HG03135 (cell line): Measurements from ENCODE around the gene RTN3.
"Not testable (repeated sequence)": the region's sequence is repeated elsewhere in the genome, so short reads cannot be mapped to it uniquely, and the experiment has no call there.

ENCODE experiments used
- ATAC-seq: cut with Tn5 transposase; IDR thresholded peaks from one replicate; pipeline ENCODE4 v1.9.1; 2021; ENCODE audit warnings: mild to moderate bottlenecking, moderate library complexity; ENCODE audit not compliant: unreplicated experiment

RTN3 gene

DNA sequence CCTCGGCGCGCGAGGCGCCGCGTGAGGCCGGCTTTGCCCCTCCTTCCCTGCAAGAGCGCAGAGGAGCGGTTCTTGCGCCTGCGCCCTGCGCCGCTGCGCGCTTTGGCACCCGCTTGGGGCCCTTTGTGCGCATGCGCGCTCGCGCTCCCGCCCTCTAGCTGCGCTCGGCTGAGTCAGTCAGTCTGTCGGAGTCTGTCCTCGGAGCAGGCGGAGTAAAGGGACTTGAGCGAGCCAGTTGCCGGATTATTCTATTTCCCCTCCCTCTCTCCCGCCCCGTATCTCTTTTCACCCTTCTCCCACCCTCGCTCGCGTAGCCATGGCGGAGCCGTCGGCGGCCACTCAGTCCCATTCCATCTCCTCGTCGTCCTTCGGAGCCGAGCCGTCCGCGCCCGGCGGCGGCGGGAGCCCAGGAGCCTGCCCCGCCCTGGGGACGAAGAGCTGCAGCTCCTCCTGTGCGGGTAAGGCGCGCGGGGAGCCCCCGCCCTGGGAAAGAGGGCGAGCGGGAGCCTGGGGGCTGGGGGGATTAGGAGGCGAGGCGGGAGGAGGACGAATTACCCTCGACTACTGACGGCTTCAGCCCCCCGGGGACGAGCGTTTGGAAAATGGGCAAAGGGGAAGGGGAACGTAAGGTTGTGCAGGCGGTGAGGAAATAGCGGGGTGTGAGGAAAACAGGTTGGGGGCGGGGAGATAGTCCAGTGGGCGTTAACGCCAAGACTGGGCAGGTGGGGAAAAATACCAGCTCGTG, at the start of gene RTN3:
TSS of gene RTN3 (plus strand) at position 180 of the 745 bp plus-strand sequence. CDS start at position 317, 137 bp downstream.
- ATAC-seq, result peak; percentile 78

GRCh38 chr11:63635762-63636465, 45.4 kb upstream of the RTN3 start:
- no peak for ATAC-seq

DNA sequence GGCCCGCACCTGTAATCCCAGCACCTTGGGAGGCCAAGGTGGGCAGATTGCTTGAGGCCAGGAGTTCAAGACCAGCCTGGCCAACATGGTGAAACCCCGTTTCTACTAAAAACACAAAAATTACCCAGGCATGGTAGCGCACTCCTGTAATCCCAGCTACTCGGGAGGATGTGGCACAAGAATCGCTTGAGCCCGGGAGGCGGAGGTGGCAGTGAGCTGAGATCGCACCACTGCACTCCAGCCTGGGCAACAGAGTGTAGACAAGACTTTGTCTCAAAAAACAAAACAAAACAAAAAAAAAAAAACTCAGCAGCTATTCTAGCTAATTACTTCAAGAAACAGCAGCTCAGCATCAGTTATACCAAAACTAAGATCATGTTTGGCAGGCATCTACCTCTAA, 42.9 kb upstream of the RTN3 start:
- not testable (repeated sequence) for ATAC-seq

GRCh38 chr11:63639199-63639832, 42.0 kb upstream of the RTN3 start:
- no peak for ATAC-seq

GRCh38 chr11:63641727-63642126, 39.6 kb upstream of the RTN3 start:
- ATAC-seq, result no peak

- no peak for ATAC-seq
These were observed 38.1 kb upstream of the RTN3 start for GRCh38 chr11:63643205-63643604.

- no peak for ATAC-seq
These were observed 28.6 kb upstream of the RTN3 start for GRCh38 chr11:63652671-63653070.

DNA sequence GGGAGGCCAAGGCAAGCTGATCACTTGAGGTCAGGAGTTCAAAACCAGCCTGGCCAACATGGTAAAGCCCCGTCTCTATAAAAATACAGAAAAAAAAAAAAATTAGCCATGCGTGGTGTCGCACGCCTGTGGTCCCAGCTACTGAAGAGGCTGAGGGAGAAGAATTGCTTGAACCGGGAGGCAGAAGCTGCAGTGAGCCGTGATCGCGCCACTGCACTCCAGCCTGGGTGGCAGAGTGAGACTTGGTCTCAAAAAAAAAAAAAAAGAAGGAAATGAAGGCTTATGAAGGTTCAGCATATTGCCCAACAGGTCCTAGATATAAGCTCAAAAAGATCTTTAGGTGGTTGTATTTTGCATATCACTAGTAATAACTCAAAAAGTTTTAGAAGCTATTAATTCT, 20.3 kb upstream of the RTN3 start:
- ATAC-seq, result no peak

GRCh38 chr11:63663809-63664208, 17.5 kb upstream of the RTN3 start:
- no peak for ATAC-seq

DNA sequence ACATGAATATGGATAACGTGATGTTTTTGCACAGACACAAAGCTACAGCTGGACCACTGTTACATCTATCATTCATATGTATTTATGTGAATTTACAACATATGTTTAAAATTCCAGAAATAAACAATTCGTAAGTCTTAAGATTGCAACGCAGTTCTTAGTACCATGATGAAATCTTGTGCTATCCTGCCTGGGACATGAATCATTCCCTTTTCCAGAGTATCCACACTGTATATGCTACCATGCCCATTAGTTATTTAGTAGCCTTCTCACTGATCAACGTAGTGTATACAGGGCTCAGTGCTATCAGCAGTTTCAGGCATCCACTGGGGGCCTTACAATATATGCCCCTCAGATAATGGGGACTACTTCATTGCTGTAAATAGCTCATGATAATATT, 14.4 kb upstream of the RTN3 start:
- no peak for ATAC-seq

DNA sequence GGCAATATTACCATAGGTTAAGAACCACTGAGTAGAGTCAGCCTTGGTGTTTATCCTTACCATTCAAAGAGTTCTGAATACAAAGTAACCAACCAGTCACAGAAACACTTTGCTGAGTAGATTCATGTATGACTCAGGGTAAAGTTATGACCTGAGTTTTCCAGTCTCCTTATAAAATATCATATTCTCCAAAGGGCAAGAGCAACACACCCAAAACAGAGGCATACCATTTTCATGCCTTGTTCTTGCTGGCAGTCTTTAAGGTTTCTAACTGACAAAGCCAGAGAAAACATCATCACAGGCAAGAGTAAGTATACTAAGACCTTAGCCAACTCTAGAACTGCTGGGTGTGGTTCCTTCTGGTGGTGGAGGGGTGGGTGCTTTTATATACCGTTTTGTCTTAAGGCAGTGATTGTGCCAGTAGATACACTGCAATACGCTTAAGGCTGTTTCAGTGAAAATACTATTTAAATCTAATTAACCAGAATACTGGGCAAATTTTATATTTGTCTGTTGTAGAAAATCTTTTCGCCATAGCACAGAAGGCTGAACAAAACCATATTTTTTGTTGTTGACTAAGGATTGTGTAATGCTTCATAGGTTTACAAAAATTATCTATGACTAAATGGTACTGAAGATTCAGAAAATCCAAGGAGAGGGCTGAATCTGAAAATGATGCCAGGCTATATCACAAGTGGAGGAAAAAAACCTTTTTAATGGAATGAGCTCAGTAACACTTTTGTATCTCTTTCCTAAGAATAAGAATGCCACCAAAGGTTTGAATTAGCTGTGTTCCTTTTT, 13.1 kb upstream of the RTN3 start:
- ATAC-seq, result no peak

DNA sequence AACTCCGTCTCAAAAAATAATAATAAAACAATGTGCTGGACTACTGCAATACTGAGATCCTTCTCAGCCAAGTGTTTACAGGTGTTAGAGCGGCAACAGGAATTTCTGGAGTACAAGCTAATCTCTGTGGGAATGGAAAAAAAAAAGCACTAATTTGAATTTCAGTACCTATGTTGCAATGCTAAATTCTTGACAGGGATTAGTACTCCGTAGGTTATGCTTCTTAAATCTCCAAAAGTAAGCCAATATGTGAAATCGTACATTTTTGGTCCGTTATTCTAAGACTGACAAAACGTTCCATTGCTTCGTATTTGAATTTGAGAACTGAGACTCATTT, 11.2 kb upstream of the RTN3 start:
- no peak for ATAC-seq

GRCh38 chr11:63670433-63671321, 10.6 kb upstream of the RTN3 start:
- peak; percentile 34 for ATAC-seq

DNA sequence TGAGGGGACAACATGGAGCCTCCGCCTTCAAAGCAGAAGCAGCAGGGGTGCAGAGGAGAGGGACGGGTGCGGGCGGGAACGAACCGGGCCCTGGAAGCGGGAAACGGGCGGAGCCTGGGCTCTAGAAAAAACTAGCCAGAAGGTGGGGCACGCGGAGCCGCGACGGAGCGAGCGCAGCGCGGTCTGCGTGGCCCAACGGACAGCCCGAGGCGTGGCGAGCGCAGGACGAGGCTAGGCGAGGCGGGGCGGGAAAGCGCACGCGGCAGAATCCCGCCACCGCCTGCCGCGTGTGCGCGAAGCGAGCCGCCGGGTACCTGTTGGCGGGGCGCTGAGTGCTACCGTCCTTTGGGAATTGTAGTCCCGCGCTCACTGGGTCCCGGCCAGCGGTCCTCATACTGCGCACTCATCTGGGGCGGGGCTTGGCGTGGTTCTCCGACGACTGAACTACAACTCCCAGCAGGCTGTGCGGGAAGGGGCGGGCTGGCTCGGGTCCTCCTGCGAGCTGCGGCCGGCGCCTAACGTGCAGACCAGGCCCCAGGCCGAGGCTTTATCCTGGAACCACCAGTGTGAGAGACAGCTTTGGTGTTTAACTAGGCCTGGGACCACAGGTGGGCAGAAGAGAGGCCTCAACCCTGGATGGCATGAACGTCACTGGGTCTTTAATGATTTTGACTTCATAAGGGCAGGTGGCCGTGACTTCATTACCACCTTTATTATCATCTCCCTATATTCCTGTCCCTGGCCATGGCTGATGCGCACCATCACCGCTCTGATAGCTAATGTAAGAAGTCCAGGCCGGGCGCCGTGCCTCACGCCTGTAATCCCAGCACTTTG, 9.8 kb upstream of the RTN3 start, which contains the start of gene ATL3:
TSS of gene ATL3 (minus strand) at position 55 of the 834 bp plus-strand sequence. CDS start at position 14, 41 bp downstream.
- peak; percentile 80 for ATAC-seq

- no peak for ATAC-seq
These were observed 9.2 kb upstream of the RTN3 start for GRCh38 chr11:63672156-63672463.

GRCh38 chr11:63672936-63673539, 8.3 kb upstream of the RTN3 start:
- no peak for ATAC-seq

- ATAC-seq, result no peak
These were observed 7.7 kb upstream of the RTN3 start for GRCh38 chr11:63673579-63673978.

- ATAC-seq, result no peak
These were observed 423 bp upstream of the RTN3 start for GRCh38 chr11:63680834-63681320.
